ENCODE measurements around the gene TRHDE.
"Not testable (repeated sequence)": the region's sequence is repeated elsewhere in the genome, so short reads cannot be mapped to it uniquely, and the experiment has no call there.

The TRHDE gene

GRCh38 chr12:72694193-72694592, 422.0 kb downstream of the TRHDE start:
- CTCF ChIA-PET, result interaction anchor here (0.7 kb wide), 1 partner anchor 56 kb away, joined by 3 read pairs; no protein-coding TSS in a partner anchor
- H3K27ac ChIP-seq, result no peak overlapping the region
- DNase-seq (ENCODE audit: low spot score), result no peak
- TF ChIP-seq, protein P1, sequence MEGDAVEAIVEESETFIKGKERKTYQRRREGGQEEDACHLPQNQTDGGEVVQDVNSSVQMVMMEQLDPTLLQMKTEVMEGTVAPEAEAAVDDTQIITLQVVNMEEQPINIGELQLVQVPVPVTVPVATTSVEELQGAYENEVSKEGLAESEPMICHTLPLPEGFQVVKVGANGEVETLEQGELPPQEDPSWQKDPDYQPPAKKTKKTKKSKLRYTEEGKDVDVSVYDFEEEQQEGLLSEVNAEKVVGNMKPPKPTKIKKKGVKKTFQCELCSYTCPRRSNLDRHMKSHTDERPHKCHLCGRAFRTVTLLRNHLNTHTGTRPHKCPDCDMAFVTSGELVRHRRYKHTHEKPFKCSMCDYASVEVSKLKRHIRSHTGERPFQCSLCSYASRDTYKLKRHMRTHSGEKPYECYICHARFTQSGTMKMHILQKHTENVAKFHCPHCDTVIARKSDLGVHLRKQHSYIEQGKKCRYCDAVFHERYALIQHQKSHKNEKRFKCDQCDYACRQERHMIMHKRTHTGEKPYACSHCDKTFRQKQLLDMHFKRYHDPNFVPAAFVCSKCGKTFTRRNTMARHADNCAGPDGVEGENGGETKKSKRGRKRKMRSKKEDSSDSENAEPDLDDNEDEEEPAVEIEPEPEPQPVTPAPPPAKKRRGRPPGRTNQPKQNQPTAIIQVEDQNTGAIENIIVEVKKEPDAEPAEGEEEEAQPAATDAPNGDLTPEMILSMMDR (conservative IDR thresholded peaks at IDR 0.05; ENCODE audit: low read depth), result no peak
- POLR2A ChIA-PET (ENCODE audit: low non-redundant PET), result no interaction called here

DNA sequence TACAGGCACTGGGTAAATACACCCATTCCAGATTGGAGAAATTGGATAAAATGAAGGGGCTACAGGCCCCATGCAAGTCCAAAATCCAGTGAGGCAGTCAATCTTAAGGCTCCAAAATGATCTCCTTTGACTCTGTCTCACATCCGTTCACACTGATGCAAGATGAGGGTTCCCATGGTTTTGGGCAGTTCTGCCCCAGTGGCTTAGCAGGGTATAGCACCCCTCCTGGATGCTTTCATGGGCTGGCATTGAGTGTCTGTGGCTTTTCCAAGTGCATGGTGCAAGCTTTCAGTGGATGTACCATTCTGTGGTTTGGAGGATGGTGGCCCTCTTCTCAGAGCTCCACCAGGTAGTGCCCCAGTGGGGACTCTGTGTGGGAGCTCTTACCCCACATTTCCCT, 427.2 kb downstream of the TRHDE start:
- DNase-seq (ENCODE audit: low spot score), result no peak
- no peak overlapping the region for H3K27ac ChIP-seq
- ChIA-PET CTCF (no interaction called here), POLR2A (ENCODE audit: low non-redundant PET) (no interaction called here)
- TF ChIP-seq, protein P1 (conservative IDR thresholded peaks at IDR 0.05; ENCODE audit: low read depth), result no peak

GRCh38 chr12:72712025-72712424, 439.9 kb downstream of the TRHDE start:
- H3K27ac ChIP-seq; CTCF ChIA-PET; POLR2A ChIA-PET (ENCODE audit: low non-redundant PET); DNase-seq (ENCODE audit: low spot score): not testable (repeated sequence)

DNA sequence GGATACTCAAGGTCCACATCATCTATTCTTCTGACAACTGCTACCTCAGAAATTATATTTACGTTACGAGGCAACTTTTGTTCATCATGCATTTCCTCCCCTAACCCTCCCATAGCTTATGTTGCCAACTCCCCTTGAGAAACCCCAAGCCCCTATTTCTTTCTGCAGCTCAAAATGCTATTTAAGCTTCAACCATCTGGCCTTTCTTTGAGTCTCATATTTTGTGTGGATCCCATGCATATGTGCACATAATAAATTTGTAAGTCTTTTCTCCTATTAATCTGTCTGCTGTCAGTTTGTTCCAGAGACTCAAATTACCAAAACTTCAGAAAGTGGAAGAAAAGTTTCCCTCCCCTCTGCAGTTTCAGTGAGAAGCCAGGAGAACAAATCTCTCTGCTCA, 444.1 kb downstream of the TRHDE start:
- DNase-seq (ENCODE audit: low spot score), result no peak
- ChIA-PET POLR2A (ENCODE audit: low non-redundant PET) (no interaction called here), CTCF (no interaction called here)
- TF ChIP-seq, protein P1 (conservative IDR thresholded peaks at IDR 0.05; ENCODE audit: low read depth), result no peak
- H3K27ac ChIP-seq, result no peak overlapping the region

- no peak overlapping the region for H3K27ac ChIP-seq
- CTCF ChIA-PET, result interaction anchor here (0.6 kb wide), 1 partner anchor 110 kb away, joined by 5 read pairs; no protein-coding TSS in a partner anchor
- TF ChIP-seq, protein P1 (conservative IDR thresholded peaks at IDR 0.05; ENCODE audit: low read depth), result no peak
- POLR2A ChIA-PET (ENCODE audit: low non-redundant PET), result no interaction called here
- no peak for DNase-seq (ENCODE audit: low spot score)
These were observed 444.9 kb downstream of the TRHDE start for GRCh38 chr12:72717036-72717435.

Data from RWPE1 (cell line).